ENCODE measurements around the gene KRT1. TPM values are rescaled to one million over a fixed set of nuclear protein-coding genes. Genes with fewer than 3 reads are reported as not detected.

KRT1 gene
- total and polyA plus RNA-seq, 8 donors, result 0.17 to 0.41 TPM; not detected in 6

GRCh38 chr12:52629281-52630007 lies 50.8 kb downstream of the KRT1 start:
- intact Hi-C loops (cut with DNase I), result no loop called here
- Histone ChIP-seq H3K4me3 (no peak overlapping the region), H3K27me3 (peaks cover 0 to 3% (median 0%) of the 10 kb centered on the region in 4 donors), H3K36me3 (no peaks in the 10 kb centered on the region), H3K9me3 (no peaks in the 10 kb centered on the region), H3K27ac (no peak overlapping the region), H3K4me1 (no peaks in the 10 kb centered on the region)
- ATAC-seq (no peak), FAIRE-seq (no peak), DNase-seq (no peak)
- TF ChIP-seq CTCF (IDR thresholded peaks at IDR 0.05), result no peak
- 70 to 72% methylated on average over 12 of the region's 12 CpGs for WGBS, 2 donors

GRCh38 chr12:52628841-52629240 lies 51.4 kb downstream of the KRT1 start:
- Histone ChIP-seq H3K27me3 (peaks cover 0 to 3% (median 0%) of the 10 kb centered on the region in 4 donors), H3K27ac (no peak overlapping the region), H3K4me1 (no peaks in the 10 kb centered on the region), H3K36me3 (no peaks in the 10 kb centered on the region), H3K9me3 (no peaks in the 10 kb centered on the region), H3K4me3 (no peak overlapping the region)
- ATAC-seq, result no peak
- 73 to 80% methylated on average over 2 of the region's 2 CpGs for whole genome bisulfite sequencing, 2 donors
- intact Hi-C loops (cut with DNase I), result no loop called here
- no peak for DNase-seq
- FAIRE-seq, result no peak
- TF ChIP-seq CTCF (IDR thresholded peaks at IDR 0.05), result no peak

GRCh38 chr12:52628111-52628507 lies 52.1 kb downstream of the KRT1 start:
- Histone ChIP-seq H3K9me3 (no peaks in the 10 kb centered on the region), H3K36me3 (no peaks in the 10 kb centered on the region), H3K27me3 (peaks cover 0 to 3% (median 0%) of the 10 kb centered on the region in 4 donors), H3K27ac (no peak overlapping the region), H3K4me3 (no peak overlapping the region), H3K4me1 (no peaks in the 10 kb centered on the region)
- DNase-seq (no peak), ATAC-seq (no peak), FAIRE-seq (no peak)
- intact Hi-C loops (cut with DNase I), result no loop called here
- WGBS, 2 donors, result 64 to 70% methylated on average over 4 of the region's 4 CpGs
- no peak for TF ChIP-seq CTCF (IDR thresholded peaks at IDR 0.05)

- ATAC-seq (no peak), FAIRE-seq (no peak), DNase-seq (no peak)
- intact Hi-C loops (cut with DNase I), result no loop called here
- no peaks in the 10 kb centered on the region for H3K9me3 ChIP-seq
- TF ChIP-seq CTCF (IDR thresholded peaks at IDR 0.05), result no peak
- 56 to 57% methylated on average over 2 of the region's 2 CpGs for WGBS, 2 donors
- no peak overlapping the region for H3K4me3 ChIP-seq
- peaks cover 0 to 3% (median 0%) of the 10 kb centered on the region in 4 donors for H3K27me3 ChIP-seq
- no peaks in the 10 kb centered on the region for H3K4me1 ChIP-seq
- H3K27ac ChIP-seq, result no peak overlapping the region
- no peaks in the 10 kb centered on the region for H3K36me3 ChIP-seq
Measured at GRCh38 chr12:52627395-52628110, 52.7 kb downstream of the KRT1 start.

Other genes starting within 250 kb of the KRT1 start
- gene KRT75, start 246.0 kb downstream of the KRT1 start, total RNA-seq, result not detected
- not detected for gene KRT75, start 246.0 kb downstream of the KRT1 start, polyA plus RNA-seq
- 1 to 10 TPM in 2 of 6 donors, under 1 TPM in 3, not detected in 1; 0.08 to 3.6 (median 0.20) TPM for gene KRT6B, start 228.3 kb downstream of the KRT1 start, total RNA-seq
- gene KRT6B, start 228.3 kb downstream of the KRT1 start, polyA plus RNA-seq, result under 1 TPM in 1 of 2 donors, not detected in 1; 0.23 TPM
- not detected for gene KRT6C, start 206.6 kb downstream of the KRT1 start, total RNA-seq
- gene KRT6C, start 206.6 kb downstream of the KRT1 start, polyA plus RNA-seq, result not detected
- 1 to 10 TPM in 1 of 6 donors, not detected in 5; 2.2 TPM for gene KRT6A, start 187.2 kb downstream of the KRT1 start, total RNA-seq
- gene KRT6A, start 187.2 kb downstream of the KRT1 start, polyA plus RNA-seq, result under 1 TPM; 0.15 to 0.82 TPM
- gene KRT5, start 160.0 kb downstream of the KRT1 start, total RNA-seq, result 1 to 10 TPM in 4 of 6 donors, under 1 TPM in 2; 0.51 to 5.8 (median 1.9) TPM
- gene KRT5, start 160.0 kb downstream of the KRT1 start, polyA plus RNA-seq, result 1 to 10 TPM; 1.5 to 1.6 TPM
- not detected for gene KRT71, start 127.3 kb downstream of the KRT1 start, total RNA-seq
- gene KRT71, start 127.3 kb downstream of the KRT1 start, polyA plus RNA-seq, result not detected
- gene KRT74, start 106.6 kb downstream of the KRT1 start, total RNA-seq, result not detected
- gene KRT74, start 106.6 kb downstream of the KRT1 start, polyA plus RNA-seq, result not detected
- gene KRT72, start 78.9 kb downstream of the KRT1 start, total RNA-seq, result under 1 TPM in 1 of 6 donors, not detected in 5; 0.09 TPM
- gene KRT72, start 78.9 kb downstream of the KRT1 start, polyA plus RNA-seq, result not detected
- gene KRT73, start 61.8 kb downstream of the KRT1 start, total RNA-seq, result not detected
- gene KRT73, start 61.8 kb downstream of the KRT1 start, polyA plus RNA-seq, result not detected
- not detected for gene KRT2, start 28.2 kb downstream of the KRT1 start, total RNA-seq
- gene KRT2, start 28.2 kb downstream of the KRT1 start, polyA plus RNA-seq, result under 1 TPM in 1 of 2 donors, not detected in 1; 0.02 TPM
- gene KRT77, start 23.1 kb upstream of the KRT1 start, total RNA-seq, result not detected
- gene KRT77, start 23.1 kb upstream of the KRT1 start, polyA plus RNA-seq, result under 1 TPM in 1 of 2 donors, not detected in 1; 0.07 TPM
- not detected for gene KRT76, start 96.9 kb upstream of the KRT1 start, total RNA-seq
- not detected for gene KRT76, start 96.9 kb upstream of the KRT1 start, polyA plus RNA-seq
- not detected for gene KRT3, start 115.7 kb upstream of the KRT1 start, total RNA-seq
- not detected for gene KRT3, start 115.7 kb upstream of the KRT1 start, polyA plus RNA-seq
- gene KRT4, start 133.7 kb upstream of the KRT1 start, total RNA-seq, result under 1 TPM in 5 of 6 donors, not detected in 1; 0.09 to 0.28 (median 0.20) TPM
- gene KRT4, start 133.7 kb upstream of the KRT1 start, polyA plus RNA-seq, result 1 to 10 TPM; 1.3 to 1.9 TPM
- under 1 TPM in 1 of 6 donors, not detected in 5; 0.09 TPM for gene KRT79, start 153.9 kb upstream of the KRT1 start, total RNA-seq
- not detected for gene KRT79, start 153.9 kb upstream of the KRT1 start, polyA plus RNA-seq
- gene KRT78, start 168.6 kb upstream of the KRT1 start, total RNA-seq, result under 1 TPM in 2 of 6 donors, not detected in 4; 0.35 to 0.56 TPM
- gene KRT78, start 168.6 kb upstream of the KRT1 start, polyA plus RNA-seq, result 1 to 10 TPM in 1 of 2 donors, under 1 TPM in 1; 0.27 to 1.1 TPM
- gene KRT8, start 224.7 kb upstream of the KRT1 start, total RNA-seq, result 100 to 1,000 TPM; 317 to 789 (median 496) TPM
- 100 to 1,000 TPM; 698 to 759 TPM for gene KRT8, start 224.7 kb upstream of the KRT1 start, polyA plus RNA-seq

Measured in pancreas (tissue), 10 donors.